NB4 (cell line): ENCODE measurements around the gene RBBP5.

ENCODE experiments used
- POLR2A ChIP-seq: IDR thresholded peaks from 2 replicates; pipeline ENCODE4 v1.6.1; 2011; ENCODE audit warnings: mild to moderate bottlenecking; ENCODE audit not compliant: insufficient read length; ENCODE audit errors: extremely low read depth
- TF ChIP-seq, protein P1 (sequence below): IDR thresholded peaks from one replicate; pipeline ENCODE4 v1.5.1; 2012; ENCODE audit warnings: low read depth, low read length
- TF ChIP-seq, protein P2 (sequence below): IDR thresholded peaks from 2 replicates; pipeline ENCODE4 v1.6.1; 2011; ENCODE audit warnings: low read depth, low read length

DNA sequence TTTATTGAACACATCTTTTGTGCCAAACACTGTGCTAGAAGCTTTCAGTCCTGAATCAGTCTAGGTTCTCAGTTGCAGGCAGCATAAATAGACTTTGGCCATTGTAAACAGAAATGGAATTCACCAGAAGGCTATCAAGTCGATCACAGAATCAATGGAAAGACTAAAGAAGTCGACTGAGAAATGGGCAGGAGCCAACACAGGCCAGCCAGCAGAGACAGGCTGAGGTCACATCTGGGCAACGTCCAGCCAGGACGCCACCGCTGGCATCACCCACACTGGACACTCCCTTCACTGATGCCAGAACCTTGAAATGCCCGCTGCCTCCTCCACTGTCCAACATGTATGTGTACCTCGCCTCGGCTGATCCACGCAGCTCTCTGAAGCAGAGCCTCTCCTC lies 84.2 kb downstream of the RBBP5 start:
- TF ChIP-seq POLR2A, result no peak
- TF ChIP-seq, protein P1, sequence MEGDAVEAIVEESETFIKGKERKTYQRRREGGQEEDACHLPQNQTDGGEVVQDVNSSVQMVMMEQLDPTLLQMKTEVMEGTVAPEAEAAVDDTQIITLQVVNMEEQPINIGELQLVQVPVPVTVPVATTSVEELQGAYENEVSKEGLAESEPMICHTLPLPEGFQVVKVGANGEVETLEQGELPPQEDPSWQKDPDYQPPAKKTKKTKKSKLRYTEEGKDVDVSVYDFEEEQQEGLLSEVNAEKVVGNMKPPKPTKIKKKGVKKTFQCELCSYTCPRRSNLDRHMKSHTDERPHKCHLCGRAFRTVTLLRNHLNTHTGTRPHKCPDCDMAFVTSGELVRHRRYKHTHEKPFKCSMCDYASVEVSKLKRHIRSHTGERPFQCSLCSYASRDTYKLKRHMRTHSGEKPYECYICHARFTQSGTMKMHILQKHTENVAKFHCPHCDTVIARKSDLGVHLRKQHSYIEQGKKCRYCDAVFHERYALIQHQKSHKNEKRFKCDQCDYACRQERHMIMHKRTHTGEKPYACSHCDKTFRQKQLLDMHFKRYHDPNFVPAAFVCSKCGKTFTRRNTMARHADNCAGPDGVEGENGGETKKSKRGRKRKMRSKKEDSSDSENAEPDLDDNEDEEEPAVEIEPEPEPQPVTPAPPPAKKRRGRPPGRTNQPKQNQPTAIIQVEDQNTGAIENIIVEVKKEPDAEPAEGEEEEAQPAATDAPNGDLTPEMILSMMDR, result no peak
- TF ChIP-seq, protein P2, sequence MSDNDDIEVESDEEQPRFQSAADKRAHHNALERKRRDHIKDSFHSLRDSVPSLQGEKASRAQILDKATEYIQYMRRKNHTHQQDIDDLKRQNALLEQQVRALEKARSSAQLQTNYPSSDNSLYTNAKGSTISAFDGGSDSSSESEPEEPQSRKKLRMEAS, result no peak
